Activated T-cell treated with anti-CD3 and anti-CD28 coated beads for 1 hour (primary cell): ENCODE measurements around the gene COL4A4.

Experiments
- DNase-seq: peaks from one replicate; pipeline ENCODE4 v3.0.0-alpha.2; 2020; ENCODE audit warnings: low read depth

The COL4A4 gene

DNA sequence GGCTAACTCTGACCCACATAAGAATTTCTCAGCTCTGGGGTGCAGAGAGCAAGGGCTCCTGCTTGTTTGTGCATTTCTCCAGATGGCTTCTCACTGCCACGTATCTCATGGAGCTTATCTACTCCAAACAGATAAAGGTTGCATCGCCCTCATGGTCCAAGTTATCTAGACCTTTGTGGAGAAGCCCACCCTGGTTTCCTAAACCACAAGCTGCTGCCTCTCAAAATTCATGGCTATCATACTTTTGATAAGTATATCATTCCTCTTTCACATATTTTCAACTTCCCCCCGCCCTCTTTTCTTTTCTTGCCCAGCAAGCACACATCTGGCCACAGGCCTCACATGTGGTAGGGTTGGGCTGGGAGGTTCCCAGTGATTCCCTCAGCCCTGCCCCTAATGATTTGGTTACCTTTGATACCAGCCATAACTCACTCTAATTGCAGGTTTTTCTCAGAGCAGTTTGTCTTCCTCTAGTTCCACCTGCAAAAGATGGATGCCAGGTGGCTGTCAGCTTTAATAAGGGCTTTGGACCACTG is 182.1 kb downstream of the COL4A4 start:
- DNase-seq = no peak

DNA sequence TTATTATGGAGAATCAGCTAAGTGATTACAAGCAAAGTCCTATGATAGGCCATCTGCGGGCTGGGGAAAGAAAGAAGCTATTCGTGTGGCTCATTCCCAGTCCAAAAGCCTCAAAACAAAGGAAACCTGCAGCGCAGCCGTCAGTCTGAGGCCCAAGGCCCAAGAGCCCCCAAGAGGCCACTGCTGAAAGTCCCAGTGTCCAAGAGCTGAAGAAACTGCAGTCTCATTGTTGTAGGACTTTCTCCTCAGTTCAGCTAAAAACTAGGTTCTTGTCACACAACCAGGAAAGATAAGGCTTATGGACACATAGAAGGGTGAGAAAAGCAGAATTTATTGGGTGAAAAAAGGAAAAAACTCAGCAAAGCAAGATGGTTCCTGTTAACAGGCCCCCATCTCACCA is 185.0 kb downstream of the COL4A4 start:
- DNase-seq = no peak

DNA sequence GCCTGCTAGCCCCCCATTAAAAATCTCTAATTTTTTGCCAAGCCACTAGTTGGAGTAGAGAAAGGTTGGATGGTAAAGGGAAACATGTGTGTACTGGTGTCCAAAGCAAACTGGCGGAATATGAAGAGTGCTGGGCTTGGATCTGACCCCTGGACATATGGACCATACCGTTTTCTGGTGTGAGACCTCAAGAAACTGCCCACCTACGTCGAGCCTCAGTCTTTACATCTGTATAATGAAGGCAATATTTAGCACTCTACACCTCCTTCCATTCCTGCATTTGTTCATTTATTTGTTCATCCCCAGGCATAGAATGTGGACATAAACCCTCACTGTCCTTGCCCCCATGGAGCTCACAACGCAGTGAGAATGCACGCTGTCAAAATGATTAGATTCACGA is 185.7 kb downstream of the COL4A4 start:
- no peak for DNase-seq

DNA sequence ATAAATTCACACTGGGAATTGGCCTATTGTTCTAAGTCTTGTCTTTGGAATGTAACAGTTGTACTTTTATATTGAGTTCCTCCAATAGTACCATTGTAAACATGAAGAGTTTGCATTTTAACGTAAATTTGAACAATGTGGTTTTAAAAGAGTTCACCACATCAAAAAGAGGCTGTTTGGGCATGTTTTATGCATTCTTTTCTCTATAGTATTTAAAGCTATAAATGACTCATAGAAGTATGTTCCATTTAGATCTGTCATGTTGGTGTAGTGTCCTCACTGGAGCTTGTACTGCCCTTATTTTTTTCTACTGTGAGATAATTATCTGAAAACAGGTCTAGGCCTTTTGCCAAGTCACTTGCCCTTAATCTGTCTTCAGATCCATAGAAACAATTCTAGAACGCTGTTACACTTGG is 186.2 kb downstream of the COL4A4 start:
- no peak for DNase-seq

DNA sequence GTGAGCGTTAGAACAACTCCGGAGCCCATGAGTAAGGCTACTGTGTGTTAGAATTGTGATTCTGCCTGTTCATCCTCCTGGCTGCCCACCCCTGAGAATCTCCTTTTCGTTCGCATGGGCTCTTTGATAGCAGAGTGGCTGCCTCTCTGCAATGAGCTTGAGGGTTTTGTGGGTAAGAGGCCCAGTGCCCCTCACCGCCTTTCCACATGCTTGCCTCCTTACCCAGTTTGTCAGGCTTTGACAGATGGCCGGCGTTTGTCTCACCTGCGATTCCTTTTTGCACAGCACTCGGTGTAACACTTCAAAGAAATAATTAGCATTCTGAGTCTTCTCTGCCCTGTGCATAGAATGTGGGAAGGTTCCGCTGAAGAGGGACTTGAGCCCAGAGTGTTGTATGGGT is 190.2 kb downstream of the COL4A4 start:
- no peak for DNase-seq

DNA sequence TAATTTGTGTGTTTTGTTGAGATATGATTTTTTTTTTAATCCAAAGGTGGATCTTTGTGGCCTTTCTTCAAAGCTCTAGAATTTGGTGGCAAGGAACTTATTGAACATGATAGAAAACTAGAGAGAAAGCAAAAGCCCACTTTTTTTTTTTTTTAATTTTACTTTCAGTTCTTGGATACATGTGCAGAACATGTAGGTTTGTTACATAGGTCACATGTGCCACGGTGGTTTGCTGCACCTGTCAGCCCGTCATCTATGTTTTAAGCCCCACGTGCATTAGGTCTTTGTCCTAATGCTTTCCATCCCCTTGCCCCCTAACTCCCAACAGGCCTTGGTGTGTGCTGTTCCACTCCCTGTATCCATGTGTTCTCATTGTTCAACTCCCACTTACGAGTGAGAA is 192.2 kb downstream of the COL4A4 start:
- no peak for DNase-seq

DNA sequence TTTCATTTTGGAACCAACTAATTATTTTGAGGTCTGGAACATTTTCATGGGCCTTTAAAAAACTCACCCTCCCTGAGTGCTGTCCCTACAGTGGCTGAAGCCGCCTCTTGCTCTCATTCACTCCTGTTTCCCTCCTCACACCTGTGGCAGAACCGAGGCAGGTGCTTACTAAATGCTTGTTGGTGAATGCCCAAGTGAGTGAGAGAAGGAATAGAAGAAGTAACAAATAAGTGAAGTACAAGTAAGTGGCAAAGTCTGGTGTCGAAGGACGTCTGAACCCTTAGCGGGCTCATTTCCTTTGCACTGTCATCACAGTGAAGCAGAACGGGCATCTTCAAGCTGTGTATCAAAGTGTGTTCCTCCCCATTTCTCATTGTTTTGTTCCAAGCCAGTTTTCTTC is 192.9 kb downstream of the COL4A4 start:
- no peak for DNase-seq

DNA sequence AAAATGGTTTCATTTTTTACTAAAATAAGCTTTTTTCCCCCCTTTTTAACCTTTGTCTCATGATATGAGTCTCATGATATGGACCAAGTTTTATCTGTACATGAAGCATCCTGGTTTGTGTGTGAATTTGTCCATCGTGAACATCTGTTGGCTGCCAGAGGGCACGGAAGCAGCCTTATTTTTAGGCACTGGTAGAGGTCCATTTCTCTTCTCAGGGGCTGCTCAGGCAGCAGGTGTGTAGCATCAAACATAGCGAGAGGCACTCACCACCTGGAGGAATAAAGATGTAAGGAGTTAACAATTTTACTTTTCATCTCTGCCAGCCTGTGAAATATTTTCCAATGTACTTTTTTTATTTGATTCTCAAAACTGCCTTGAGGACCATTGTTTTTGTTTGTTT is 193.6 kb downstream of the COL4A4 start:
- no peak for DNase-seq

DNA sequence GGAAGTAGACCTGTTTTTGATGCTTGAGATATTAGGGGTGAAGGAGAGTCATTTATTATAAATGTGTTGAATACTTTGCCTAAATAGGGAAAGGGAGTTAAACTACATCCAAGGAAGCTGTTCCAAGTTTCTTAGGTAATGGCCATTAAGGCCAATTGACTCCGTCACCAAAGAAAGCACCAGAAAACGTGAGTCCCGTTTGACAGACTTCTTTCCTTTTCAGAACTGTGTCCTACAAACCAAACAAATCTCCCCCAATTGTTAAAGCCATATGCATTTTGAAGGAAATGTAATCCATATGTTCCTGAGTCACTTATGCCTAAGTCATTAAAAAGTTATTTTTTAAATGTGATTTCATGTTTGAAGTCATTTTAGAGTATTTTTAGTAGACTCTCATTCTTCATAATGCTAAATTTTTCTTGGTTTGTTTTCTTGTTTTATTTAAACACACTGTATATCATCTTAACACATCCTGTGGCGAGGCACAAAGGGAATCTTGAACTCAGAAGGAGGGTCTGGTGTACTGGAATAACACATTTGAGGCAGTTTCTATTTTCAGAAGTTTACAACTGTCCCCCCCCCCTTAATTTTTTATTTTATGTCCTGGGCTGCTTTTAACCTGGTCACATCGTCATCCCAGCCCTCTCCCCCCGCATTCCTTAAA is 194.5 kb downstream of the COL4A4 start:
- DNase-seq = no peak

DNA sequence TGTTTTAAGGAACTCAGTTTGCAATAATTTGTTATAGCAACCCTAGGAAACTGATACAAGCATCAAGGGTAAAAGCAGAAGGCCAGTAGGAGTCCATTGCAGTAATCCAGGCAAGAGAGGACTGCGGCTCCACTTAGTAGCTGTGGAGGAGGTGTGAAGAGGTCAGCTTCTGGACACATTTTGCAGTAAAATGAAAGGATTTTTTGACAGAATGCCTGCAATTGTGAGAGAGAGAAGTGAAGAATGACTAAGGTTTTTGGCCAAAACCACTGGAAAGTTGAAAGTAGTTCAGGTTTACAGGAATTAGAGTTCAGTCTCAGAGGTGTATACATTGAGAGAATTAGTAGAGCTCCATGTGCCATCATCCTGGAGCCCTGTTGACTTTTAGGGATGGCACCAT is 198.6 kb downstream of the COL4A4 start:
- DNase-seq = no peak

DNA sequence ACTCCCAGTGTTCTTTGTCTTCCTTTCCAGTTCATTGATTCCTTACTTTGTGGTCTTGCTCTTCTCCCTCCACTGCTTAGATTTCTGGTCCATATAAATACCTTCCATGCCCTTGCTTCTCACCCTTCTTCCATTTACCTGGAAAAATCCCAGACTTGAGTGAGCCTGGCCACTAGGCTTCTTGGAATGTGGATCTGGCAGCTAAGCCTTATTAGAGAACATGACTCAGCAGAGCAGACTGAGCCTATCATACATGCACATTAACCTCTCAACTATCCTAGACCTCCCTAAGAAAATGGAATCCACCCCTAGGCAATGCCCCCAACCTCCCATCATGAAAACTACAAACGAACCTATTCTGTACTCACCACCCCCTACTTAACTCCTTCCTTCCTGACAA is 200.5 kb downstream of the COL4A4 start:
- no peak for DNase-seq

DNA sequence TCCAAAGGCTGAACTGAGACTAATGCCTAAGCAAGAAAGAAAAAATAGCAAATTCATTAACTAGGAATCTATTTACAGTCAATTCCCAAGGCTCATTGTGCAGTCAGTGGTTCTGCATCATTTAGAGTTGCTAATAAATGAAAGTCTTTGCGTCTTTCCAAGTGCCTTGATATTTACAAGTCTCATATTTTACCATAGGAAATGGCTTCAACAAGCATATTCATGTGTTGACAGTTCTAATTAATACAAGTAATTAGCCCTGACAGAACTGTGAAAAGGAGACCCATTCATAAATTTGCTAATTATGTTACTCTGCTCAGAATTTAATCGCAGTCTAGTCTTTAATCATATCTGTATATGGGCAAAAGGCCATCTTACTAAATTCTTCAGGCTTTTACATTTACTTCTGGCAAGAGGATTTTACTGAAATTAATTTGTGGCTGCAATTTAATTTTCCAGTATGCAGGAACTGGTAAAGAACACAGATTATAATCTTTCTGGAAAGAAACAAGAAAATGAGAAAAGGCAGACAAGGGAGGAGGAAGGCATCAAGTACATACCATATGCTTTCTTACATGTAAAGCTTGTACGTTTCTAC is 201.7 kb downstream of the COL4A4 start:
- DNase-seq = no peak

DNA sequence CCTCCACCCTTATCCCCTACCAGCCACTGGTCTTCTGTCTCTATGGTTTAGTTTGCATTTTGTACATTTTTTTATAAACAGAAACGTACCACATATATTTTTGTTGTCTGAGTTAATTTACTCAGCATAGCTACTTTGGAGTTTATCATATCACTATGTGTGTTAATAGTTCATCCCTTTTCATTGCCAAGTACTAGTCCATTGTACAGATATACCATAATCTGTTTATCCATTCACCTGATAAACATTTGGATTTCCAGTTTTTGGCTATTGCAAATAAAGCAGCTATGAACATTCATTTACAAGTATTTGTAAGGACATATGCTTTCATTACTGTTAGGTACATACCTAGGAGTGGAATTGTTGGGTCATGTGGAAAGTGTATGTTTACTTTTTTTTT is 204.6 kb downstream of the COL4A4 start:
- no peak for DNase-seq

DNA sequence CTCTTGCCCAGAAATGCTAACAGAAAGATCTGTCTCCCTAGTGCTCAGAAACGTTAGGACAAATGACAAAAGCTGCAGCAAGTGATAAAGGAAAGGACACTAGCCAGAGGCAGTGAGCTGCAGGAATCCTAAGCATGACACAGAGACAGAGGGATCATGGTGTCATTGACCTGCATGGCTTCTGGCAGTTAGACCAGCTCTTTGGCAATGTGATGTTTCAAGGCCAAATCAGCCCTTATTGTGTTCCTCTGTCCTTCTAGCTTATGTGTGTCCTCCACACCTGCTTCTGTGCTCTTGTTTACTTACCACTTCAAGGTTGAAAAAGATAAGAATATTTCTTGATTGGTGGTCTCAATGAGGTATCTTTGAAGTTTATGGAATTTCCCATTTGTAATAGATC is 207.3 kb downstream of the COL4A4 start:
- no peak for DNase-seq

DNA sequence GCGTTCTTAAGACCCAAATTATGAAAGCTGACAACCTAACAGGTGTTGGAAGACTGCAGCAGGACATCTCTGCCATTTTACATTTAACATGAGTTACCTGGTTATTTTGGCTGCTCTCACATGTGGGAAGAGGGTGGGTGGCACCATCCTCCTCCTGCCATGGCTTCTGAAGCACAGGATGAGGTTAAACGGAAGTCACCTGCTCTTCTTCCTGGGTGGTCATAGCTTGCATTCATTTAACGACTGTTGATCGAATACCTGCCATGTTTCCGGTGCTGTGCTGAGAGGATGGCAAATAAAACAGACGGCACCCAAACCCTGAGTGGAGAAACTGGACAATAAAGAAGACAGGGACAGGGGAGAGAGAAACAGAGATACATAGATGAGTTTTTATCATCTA is 210.2 kb downstream of the COL4A4 start:
- no peak for DNase-seq

DNA sequence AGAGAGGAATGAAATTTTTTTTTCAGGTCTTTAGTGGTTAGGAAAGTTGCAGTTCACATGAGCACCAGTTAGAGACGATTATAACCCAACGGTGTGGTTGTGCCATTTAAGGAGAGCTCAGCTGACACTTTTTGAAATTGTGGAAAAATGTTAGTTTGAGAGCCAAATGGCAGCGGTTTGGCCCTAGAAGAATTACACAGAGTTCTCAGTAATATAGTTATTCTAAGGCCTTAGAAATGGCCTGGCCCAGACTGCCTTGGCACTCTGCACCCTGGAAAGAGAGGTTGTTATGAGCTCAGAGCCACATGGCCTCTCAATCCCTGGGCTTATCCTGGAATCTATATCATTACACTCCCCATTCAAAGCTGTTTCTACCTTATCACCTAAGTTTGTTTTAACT is 210.8 kb downstream of the COL4A4 start:
- no peak for DNase-seq
